Measurements from ENCODE around the gene FLOT1. TPM values are rescaled to one million over a fixed set of nuclear protein-coding genes. Genes with fewer than 3 reads are reported as not detected.

FLOT1 gene
- total RNA-seq, 2 donors from 2014 or later = 121 to 141 TPM

DNA sequence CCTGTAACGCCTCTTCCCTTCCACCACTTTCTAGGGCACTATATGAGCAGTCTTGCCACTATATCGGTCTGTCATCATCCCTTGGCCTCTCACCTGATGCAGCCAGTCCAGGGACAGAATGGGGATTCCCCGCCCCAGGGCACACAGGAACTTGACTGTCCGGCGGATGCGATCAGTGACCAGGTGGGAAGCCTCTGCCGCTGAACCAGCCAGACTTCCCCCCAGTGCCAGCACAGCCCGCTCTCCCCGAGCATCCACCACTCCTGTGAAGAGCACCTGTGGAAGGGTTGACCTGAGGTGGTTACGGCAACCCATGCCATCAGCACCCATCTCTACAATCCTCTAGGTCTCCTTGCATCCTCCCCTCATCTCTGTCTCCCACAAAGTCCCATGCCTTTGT is 39.5 kb downstream of the FLOT1 start:
- no peak for DNase-seq
- Mint-ChIP-seq H3K4me1 (peaks cover 10% of the 10 kb centered on the region), H3K36me3 (ENCODE audit: low read depth) (peaks cover 65% of the 10 kb centered on the region), H3K27ac (no peak overlapping the region), H3K9me3 (no peaks in the 10 kb centered on the region), H3K4me3 (no peak overlapping the region), H3K27me3 (ENCODE audit: insufficient read depth) (no peaks in the 10 kb centered on the region)
- WGBS, 2 experiments (ENCODE audit: insufficient coverage in 1 of 2, insufficient read length in 1 of 2) = 97% methylated on average over 7 to 10 of the region's 10 CpGs
- H3K36me3 ChIP-seq (ENCODE audit: control insufficient read depth, insufficient read depth, low read length) = peaks cover 51% of the 10 kb centered on the region
- H3K9ac ChIP-seq (ENCODE audit: extremely low read depth, low read length, poor library complexity, severe bottlenecking) = no peak overlapping the region
- no peak overlapping the region for H3K27ac ChIP-seq (ENCODE audit: low read depth, low read length)
- H3K4me1 ChIP-seq (ENCODE audit: control insufficient read depth, insufficient read depth, low read length) = peaks cover 4% of the 10 kb centered on the region
- TF ChIP-seq, protein P1, sequence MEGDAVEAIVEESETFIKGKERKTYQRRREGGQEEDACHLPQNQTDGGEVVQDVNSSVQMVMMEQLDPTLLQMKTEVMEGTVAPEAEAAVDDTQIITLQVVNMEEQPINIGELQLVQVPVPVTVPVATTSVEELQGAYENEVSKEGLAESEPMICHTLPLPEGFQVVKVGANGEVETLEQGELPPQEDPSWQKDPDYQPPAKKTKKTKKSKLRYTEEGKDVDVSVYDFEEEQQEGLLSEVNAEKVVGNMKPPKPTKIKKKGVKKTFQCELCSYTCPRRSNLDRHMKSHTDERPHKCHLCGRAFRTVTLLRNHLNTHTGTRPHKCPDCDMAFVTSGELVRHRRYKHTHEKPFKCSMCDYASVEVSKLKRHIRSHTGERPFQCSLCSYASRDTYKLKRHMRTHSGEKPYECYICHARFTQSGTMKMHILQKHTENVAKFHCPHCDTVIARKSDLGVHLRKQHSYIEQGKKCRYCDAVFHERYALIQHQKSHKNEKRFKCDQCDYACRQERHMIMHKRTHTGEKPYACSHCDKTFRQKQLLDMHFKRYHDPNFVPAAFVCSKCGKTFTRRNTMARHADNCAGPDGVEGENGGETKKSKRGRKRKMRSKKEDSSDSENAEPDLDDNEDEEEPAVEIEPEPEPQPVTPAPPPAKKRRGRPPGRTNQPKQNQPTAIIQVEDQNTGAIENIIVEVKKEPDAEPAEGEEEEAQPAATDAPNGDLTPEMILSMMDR (conservative IDR thresholded peaks at IDR 0.05) = no peak
- H3K4me3 ChIP-seq (ENCODE audit: low read length) = no peak overlapping the region
- no peaks in the 10 kb centered on the region for H3K27me3 ChIP-seq (ENCODE audit: control insufficient read depth, insufficient read depth, low read length, poor library complexity, severe bottlenecking)
- no peaks in the 10 kb centered on the region for H3K9me3 ChIP-seq (ENCODE audit: control insufficient read depth, low read length)

- Histone ChIP-seq H3K27ac (ENCODE audit: low read depth, low read length) (no peak overlapping the region), H3K9me3 (ENCODE audit: control insufficient read depth, low read length) (no peaks in the 10 kb centered on the region), H3K36me3 (ENCODE audit: control insufficient read depth, insufficient read depth, low read length) (peaks cover 49% of the 10 kb centered on the region), H3K4me3 (ENCODE audit: low read length) (no peak overlapping the region), H3K9ac (ENCODE audit: extremely low read depth, low read length, poor library complexity, severe bottlenecking) (no peak overlapping the region), H3K27me3 (ENCODE audit: control insufficient read depth, insufficient read depth, low read length, poor library complexity, severe bottlenecking) (no peaks in the 10 kb centered on the region), H3K4me1 (ENCODE audit: control insufficient read depth, insufficient read depth, low read length) (no peaks in the 10 kb centered on the region)
- Mint-ChIP-seq H3K4me1 (no peaks in the 10 kb centered on the region), H3K4me3 (no peak overlapping the region), H3K9me3 (no peaks in the 10 kb centered on the region), H3K27ac (peak overlapping the region; percentile 44), H3K27me3 (ENCODE audit: insufficient read depth) (no peaks in the 10 kb centered on the region), H3K36me3 (ENCODE audit: low read depth) (peaks cover 51% of the 10 kb centered on the region)
- TF ChIP-seq, protein P1 (conservative IDR thresholded peaks at IDR 0.05) = no peak
- no peak for DNase-seq
- 50 to 82% methylated on average over 1 to 4 of the region's 4 CpGs for WGBS, 2 experiments (ENCODE audit: insufficient coverage in 1 of 2, insufficient read length in 1 of 2)
Measured at GRCh38 chr6:30700340-30700739, 42.1 kb downstream of the FLOT1 start.

DNA sequence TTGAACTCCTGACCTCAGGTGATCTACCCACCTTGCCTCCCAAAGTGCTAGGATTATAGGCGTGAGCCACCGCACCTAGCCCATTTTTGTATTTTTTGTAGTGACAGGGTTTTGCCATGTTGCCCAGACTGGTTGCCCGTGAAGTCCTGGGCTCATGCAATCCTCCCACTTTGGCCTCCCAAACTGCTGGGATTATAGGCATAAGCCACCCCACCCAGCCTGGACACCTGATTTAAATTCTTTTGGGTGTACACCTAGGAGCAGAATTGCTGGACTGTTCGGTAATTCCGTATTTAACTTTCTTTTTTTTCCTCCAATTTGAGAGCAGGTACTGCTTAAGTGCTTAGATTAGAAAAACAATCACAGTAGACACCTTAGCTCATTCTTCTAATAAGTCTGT is 46.1 kb downstream of the FLOT1 start:
- Histone ChIP-seq H3K27me3 (ENCODE audit: control insufficient read depth, insufficient read depth, low read length, poor library complexity, severe bottlenecking) (no peaks in the 10 kb centered on the region), H3K9me3 (ENCODE audit: control insufficient read depth, low read length) (no peaks in the 10 kb centered on the region), H3K4me1 (ENCODE audit: control insufficient read depth, insufficient read depth, low read length) (no peaks in the 10 kb centered on the region), H3K36me3 (ENCODE audit: control insufficient read depth, insufficient read depth, low read length) (peaks cover 17% of the 10 kb centered on the region), H3K27ac (ENCODE audit: low read depth, low read length) (no peak overlapping the region), H3K4me3 (ENCODE audit: low read length) (no peak overlapping the region), H3K9ac (ENCODE audit: extremely low read depth, low read length, poor library complexity, severe bottlenecking) (no peak overlapping the region)
- WGBS, 2 experiments (ENCODE audit: insufficient coverage in 1 of 2, insufficient read length in 1 of 2) = 93 to 96% methylated on average over 5 of the region's 5 CpGs
- TF ChIP-seq, protein P1 (conservative IDR thresholded peaks at IDR 0.05) = no peak
- Mint-ChIP-seq H3K36me3 (ENCODE audit: low read depth) (peaks cover 17% of the 10 kb centered on the region), H3K27me3 (ENCODE audit: insufficient read depth) (no peaks in the 10 kb centered on the region), H3K4me1 (peaks cover 5% of the 10 kb centered on the region), H3K4me3 (no peak overlapping the region), H3K9me3 (no peaks in the 10 kb centered on the region), H3K27ac (no peak overlapping the region)
- no peak for DNase-seq
